HepG2 (cell line): ENCODE measurements around the gene CROCC.
A peak's percentile ranks its signal among the peaks of the same experiment; 100 is the strongest.

Source experiments
- ARHGAP35 ChIP-seq: sonication (generic); formaldehyde crosslinking; IDR thresholded peaks from 2 replicates; pipeline ENCODE4 v1.9.0; 2022; ENCODE audit warnings: mild to moderate bottlenecking, inconsistent platforms, moderate library complexity, missing genetic modification reagents, borderline replicate concordance
- ATAD3A ChIP-seq: sonication (generic); formaldehyde crosslinking; IDR thresholded peaks from 2 replicates; pipeline ENCODE4 v1.4.0; 2020; ENCODE audit warnings: missing genetic modification reagents
- ZNF207 ChIP-seq: fragments of 450-650 bp; IDR thresholded peaks from 2 replicates; pipeline ENCODE4 v1.6.1; 2016; ENCODE audit warnings: antibody characterized with exemption, borderline replicate concordance
- TF ChIP-seq, protein P1 (sequence below): sonication (generic); formaldehyde crosslinking; IDR thresholded peaks from 2 replicates; pipeline ENCODE4 v1.4.0; 2020; ENCODE audit warnings: missing genetic modification reagents
- TF ChIP-seq, protein P2 (sequence below): sonication (generic); formaldehyde crosslinking; IDR thresholded peaks from 2 replicates; pipeline ENCODE4 v1.5.0; 2020; ENCODE audit warnings: missing genetic modification reagents
- TF ChIP-seq, protein P3 (sequence below), 2 experiments: IDR thresholded peaks; 2 replicates each; pipeline ENCODE4 v1.6.1; 2011 to 2012; ENCODE audit warnings: low read length in 2 of 2, borderline replicate concordance in 1 of 2, low read depth in 1 of 2, mild to moderate bottlenecking in 1 of 2, moderate library complexity in 1 of 2

DNA sequence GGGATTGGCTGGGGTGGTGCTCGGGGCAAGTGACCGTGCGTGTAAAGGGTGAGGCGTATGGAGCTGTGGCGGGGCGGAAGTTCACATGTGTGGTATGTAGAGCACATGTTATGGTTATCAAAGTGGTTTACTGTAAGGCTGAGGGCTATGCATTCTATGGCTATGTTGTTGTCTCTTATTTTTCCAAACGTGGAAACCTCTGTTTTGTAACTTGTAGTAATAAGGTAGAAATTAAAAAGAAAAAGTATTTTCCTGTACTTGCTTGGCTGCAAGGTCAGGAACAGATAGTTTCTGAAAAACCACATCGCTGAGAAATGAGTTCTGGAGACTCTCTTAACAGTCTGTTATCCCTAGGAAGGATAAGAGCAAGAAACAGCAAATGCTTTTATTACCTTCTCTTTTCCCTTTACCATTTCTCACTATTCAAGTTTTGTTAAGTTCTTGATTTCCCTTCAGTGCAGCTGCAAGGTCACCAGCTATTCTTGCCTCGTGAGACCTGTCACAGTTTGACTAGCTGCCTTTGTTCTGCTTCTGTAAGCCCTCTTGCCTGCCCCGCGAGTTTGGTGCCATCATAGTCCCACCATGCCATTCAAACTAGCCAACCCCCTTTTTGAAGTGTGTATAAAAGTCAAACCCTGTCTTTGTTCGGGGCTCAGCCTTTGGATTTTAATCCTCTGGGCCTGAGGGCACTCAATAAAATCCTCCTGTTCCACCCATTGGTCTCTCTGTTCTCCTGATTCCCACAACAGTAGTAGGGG lies 16.4 kb upstream of the CROCC start:
- TF ChIP-seq ZNF207 (no peak), ATAD3A (CRISPR knock-in tag) (no peak), ARHGAP35 (CRISPR knock-in tag) (no peak)
- TF ChIP-seq, protein P1, sequence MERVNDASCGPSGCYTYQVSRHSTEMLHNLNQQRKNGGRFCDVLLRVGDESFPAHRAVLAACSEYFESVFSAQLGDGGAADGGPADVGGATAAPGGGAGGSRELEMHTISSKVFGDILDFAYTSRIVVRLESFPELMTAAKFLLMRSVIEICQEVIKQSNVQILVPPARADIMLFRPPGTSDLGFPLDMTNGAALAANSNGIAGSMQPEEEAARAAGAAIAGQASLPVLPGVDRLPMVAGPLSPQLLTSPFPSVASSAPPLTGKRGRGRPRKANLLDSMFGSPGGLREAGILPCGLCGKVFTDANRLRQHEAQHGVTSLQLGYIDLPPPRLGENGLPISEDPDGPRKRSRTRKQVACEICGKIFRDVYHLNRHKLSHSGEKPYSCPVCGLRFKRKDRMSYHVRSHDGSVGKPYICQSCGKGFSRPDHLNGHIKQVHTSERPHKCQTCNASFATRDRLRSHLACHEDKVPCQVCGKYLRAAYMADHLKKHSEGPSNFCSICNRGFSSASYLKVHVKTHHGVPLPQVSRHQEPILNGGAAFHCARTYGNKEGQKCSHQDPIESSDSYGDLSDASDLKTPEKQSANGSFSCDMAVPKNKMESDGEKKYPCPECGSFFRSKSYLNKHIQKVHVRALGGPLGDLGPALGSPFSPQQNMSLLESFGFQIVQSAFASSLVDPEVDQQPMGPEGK = no peak
- TF ChIP-seq, protein P2, sequence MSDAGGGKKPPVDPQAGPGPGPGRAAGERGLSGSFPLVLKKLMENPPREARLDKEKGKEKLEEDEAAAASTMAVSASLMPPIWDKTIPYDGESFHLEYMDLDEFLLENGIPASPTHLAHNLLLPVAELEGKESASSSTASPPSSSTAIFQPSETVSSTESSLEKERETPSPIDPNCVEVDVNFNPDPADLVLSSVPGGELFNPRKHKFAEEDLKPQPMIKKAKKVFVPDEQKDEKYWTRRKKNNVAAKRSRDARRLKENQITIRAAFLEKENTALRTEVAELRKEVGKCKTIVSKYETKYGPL (CRISPR knock-in tag) = peak; percentile 67; the same call in 1 of the 2 replicates
- TF ChIP-seq, protein P3, sequence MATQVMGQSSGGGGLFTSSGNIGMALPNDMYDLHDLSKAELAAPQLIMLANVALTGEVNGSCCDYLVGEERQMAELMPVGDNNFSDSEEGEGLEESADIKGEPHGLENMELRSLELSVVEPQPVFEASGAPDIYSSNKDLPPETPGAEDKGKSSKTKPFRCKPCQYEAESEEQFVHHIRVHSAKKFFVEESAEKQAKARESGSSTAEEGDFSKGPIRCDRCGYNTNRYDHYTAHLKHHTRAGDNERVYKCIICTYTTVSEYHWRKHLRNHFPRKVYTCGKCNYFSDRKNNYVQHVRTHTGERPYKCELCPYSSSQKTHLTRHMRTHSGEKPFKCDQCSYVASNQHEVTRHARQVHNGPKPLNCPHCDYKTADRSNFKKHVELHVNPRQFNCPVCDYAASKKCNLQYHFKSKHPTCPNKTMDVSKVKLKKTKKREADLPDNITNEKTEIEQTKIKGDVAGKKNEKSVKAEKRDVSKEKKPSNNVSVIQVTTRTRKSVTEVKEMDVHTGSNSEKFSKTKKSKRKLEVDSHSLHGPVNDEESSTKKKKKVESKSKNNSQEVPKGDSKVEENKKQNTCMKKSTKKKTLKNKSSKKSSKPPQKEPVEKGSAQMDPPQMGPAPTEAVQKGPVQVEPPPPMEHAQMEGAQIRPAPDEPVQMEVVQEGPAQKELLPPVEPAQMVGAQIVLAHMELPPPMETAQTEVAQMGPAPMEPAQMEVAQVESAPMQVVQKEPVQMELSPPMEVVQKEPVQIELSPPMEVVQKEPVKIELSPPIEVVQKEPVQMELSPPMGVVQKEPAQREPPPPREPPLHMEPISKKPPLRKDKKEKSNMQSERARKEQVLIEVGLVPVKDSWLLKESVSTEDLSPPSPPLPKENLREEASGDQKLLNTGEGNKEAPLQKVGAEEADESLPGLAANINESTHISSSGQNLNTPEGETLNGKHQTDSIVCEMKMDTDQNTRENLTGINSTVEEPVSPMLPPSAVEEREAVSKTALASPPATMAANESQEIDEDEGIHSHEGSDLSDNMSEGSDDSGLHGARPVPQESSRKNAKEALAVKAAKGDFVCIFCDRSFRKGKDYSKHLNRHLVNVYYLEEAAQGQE (IDR thresholded peaks at IDR 0.05; ENCODE audit: borderline replicate concordance in 1 of 2, low read depth in 1 of 2, low read length in 2 of 2) = no peak
